ENCODE results near the gene PELO. TPM values are rescaled to one million over a fixed set of nuclear protein-coding genes. Genes with fewer than 3 reads are reported as not detected.

PELO gene
- 30.6 and 33.4 TPM in 2 replicates for total RNA-seq (2014; rRNA removed; shearing (Covaris generic))

GRCh38 chr5:52787600-52788504 is at the start of gene PELO, which contains the start of gene ITGA1:
Gene PELO, plus strand, starts transcription at chr5:52787916. Its CDS starts 12,479 bp downstream, at chr5:52800395.
Gene ITGA1, plus strand, starts transcription at chr5:52787916. Its CDS starts 438 bp downstream, at chr5:52788354.
- peak; percentile 95 for DNase-seq (ENCODE audit: low read depth)

- peak; percentile 90 for DNase-seq (ENCODE audit: low read depth)
These were observed 49.6 kb upstream of the PELO start for GRCh38 chr5:52738095-52738506.

- DNase-seq (ENCODE audit: low read depth), result peak; percentile 42
These were observed 47.7 kb upstream of the PELO start for GRCh38 chr5:52740007-52740406.

- DNase-seq (ENCODE audit: low read depth), result peak; percentile 68
These were observed 44.7 kb upstream of the PELO start for GRCh38 chr5:52743012-52743411.

- no peak for DNase-seq (ENCODE audit: low read depth)
These were observed 44.2 kb upstream of the PELO start for GRCh38 chr5:52743529-52743928.

- DNase-seq (ENCODE audit: low read depth), result peak; percentile 80
These were observed 43.7 kb upstream of the PELO start for GRCh38 chr5:52743970-52744369.

GRCh38 chr5:52744867-52745458 is 42.8 kb upstream of the PELO start:
- DNase-seq (ENCODE audit: low read depth), result peak; percentile 30

- no peak for DNase-seq (ENCODE audit: low read depth)
These were observed 41.2 kb upstream of the PELO start for GRCh38 chr5:52746539-52746938.

GRCh38 chr5:52748590-52748989 is 39.1 kb upstream of the PELO start:
- peak; percentile 28 for DNase-seq (ENCODE audit: low read depth)

- no peak for DNase-seq (ENCODE audit: low read depth)
These were observed 38.0 kb upstream of the PELO start for GRCh38 chr5:52749666-52750065.

- no peak for DNase-seq (ENCODE audit: low read depth)
These were observed 36.6 kb upstream of the PELO start for GRCh38 chr5:52751137-52751536.

- DNase-seq (ENCODE audit: low read depth), result no peak
These were observed 33.7 kb upstream of the PELO start for GRCh38 chr5:52754051-52754450.

GRCh38 chr5:52757527-52757926 is 30.2 kb upstream of the PELO start:
- DNase-seq (ENCODE audit: low read depth), result no peak

GRCh38 chr5:52758014-52758413 is 29.7 kb upstream of the PELO start:
- peak; percentile 82 for DNase-seq (ENCODE audit: low read depth)

- no peak for DNase-seq (ENCODE audit: low read depth)
These were observed 28.4 kb upstream of the PELO start for GRCh38 chr5:52759331-52759730.

GRCh38 chr5:52760695-52761366 is 26.9 kb upstream of the PELO start:
- no peak for DNase-seq (ENCODE audit: low read depth)

GRCh38 chr5:52767217-52767743 is 20.4 kb upstream of the PELO start:
- no peak for DNase-seq (ENCODE audit: low read depth)

GRCh38 chr5:52767766-52768480 is 19.8 kb upstream of the PELO start:
- DNase-seq (ENCODE audit: low read depth), result no peak

- no peak for DNase-seq (ENCODE audit: low read depth)
These were observed 18.7 kb upstream of the PELO start for GRCh38 chr5:52769061-52769460.

- DNase-seq (ENCODE audit: low read depth), result no peak
These were observed 17.3 kb upstream of the PELO start for GRCh38 chr5:52770287-52770939.
